IMR-90 (cell line): Measurements from ENCODE around the gene KRTDAP. TPM values are rescaled to one million over a fixed set of nuclear protein-coding genes. Genes with fewer than 3 reads are reported as not detected.

Source experiments
- ATAC-seq: fragments of 200-7000 bp; cut with Tn5 transposase; 2 replicates; pipeline ENCODE4 v1.9.1; 2020; ENCODE audit warnings: low read depth, mild to moderate bottlenecking, moderate library complexity
- BruUV-seq: library from RNA; stranded (reverse); fragments of 400-500 nt; replicated peaks from 2 replicates; lab custom pipeline; 2021; lab: Mats Ljungman, UMichigan
- CTCF ChIA-PET: fragments of 300-600 bp; formaldehyde crosslinking; extraction: SDS; loops from one replicate; lab custom pipeline; 2021; ENCODE audit warnings: antibody characterized with exemption; lab: Yijun Ruan, JAX
- POLR2A ChIA-PET: fragments of 300-600 bp; sonication (Branson Sonifier 250); formaldehyde crosslinking; loops from one replicate; lab custom pipeline; 2022; ENCODE audit warnings: antibody characterized with exemption; ENCODE audit not compliant: unreplicated experiment; lab: Charles Lee
- DNase-seq: peaks from one replicate; pipeline ENCODE4 v3.0.0; 2013
- H2AFZ ChIP-seq: replicated peaks from 2 replicates; pipeline ENCODE3; 2013; ENCODE audit warnings: low read length, mild to moderate bottlenecking; ENCODE audit not compliant: poor library complexity
- H2AK5ac ChIP-seq: 2 replicates; pipeline ENCODE4 v1.6.1; 2013; ENCODE audit warnings: low read depth, low read length, inconsistent platforms
- H2AK9ac ChIP-seq: replicated peaks from 2 replicates; pipeline ENCODE3; 2013; ENCODE audit warnings: mild to moderate bottlenecking, low read depth, low read length, moderate library complexity; ENCODE audit not compliant: poor library complexity
- H2BK120ac ChIP-seq: 2 replicates; pipeline ENCODE4 v1.6.1; 2013; ENCODE audit warnings: low read depth, low read length, inconsistent platforms
- H2BK15ac ChIP-seq: 3 replicates; pipeline ENCODE4 v1.6.1; 2013; ENCODE audit warnings: low read depth, low read length, inconsistent platforms
- H2BK20ac ChIP-seq: 2 replicates; pipeline ENCODE4 v1.6.1; 2013; ENCODE audit warnings: low read depth, mild to moderate bottlenecking, inconsistent platforms, low read length, moderate library complexity
- H2BK5ac ChIP-seq: 2 replicates; pipeline ENCODE4 v1.6.1; 2013; ENCODE audit warnings: mild to moderate bottlenecking, low read depth, low read length, inconsistent platforms; ENCODE audit not compliant: poor library complexity, severe bottlenecking
- H3K14ac ChIP-seq: replicated peaks from 2 replicates; pipeline ENCODE4 v1.6.1; 2013; ENCODE audit warnings: low read depth, low read length, inconsistent platforms
- H3K18ac ChIP-seq: 2 replicates; pipeline ENCODE4 v1.6.1; 2013; ENCODE audit warnings: low read depth, low read length, control low read depth
- H3K23ac ChIP-seq: 2 replicates; pipeline ENCODE4 v1.6.1; 2013; ENCODE audit warnings: low read depth, low read length, inconsistent platforms
- H3K27ac ChIP-seq: 2 replicates; pipeline ENCODE4 v1.5.1; 2013; ENCODE audit warnings: mild to moderate bottlenecking, control low read depth, low read length; ENCODE audit not compliant: insufficient read depth
- H3K27me3 ChIP-seq: 2 replicates; pipeline ENCODE4 v1.6.1; 2013; ENCODE audit warnings: low read length; ENCODE audit not compliant: control insufficient read depth, insufficient read depth
- H3K36me3 ChIP-seq: 2 replicates; pipeline ENCODE4 v1.6.1; 2013; ENCODE audit warnings: low read length, mixed read lengths; ENCODE audit not compliant: control insufficient read depth, insufficient read depth
- H3K4ac ChIP-seq: 2 replicates; pipeline ENCODE4 v1.6.1; 2013; ENCODE audit warnings: low read depth, low read length, inconsistent platforms
- H3K4me1 ChIP-seq: 2 replicates; pipeline ENCODE4 v1.6.1; 2013; ENCODE audit warnings: low read length, mixed read lengths; ENCODE audit not compliant: control insufficient read depth, insufficient read depth
- H3K4me2 ChIP-seq: 2 replicates; pipeline ENCODE4 v1.6.1; 2013; ENCODE audit warnings: low read depth, mild to moderate bottlenecking, control low read depth, low read length, moderate library complexity
- H3K4me3 ChIP-seq: 2 replicates; pipeline ENCODE4 v1.5.1; 2013; ENCODE audit warnings: low read depth, mild to moderate bottlenecking, control low read depth, low read length, moderate library complexity; ENCODE audit not compliant: insufficient read depth
- H3K56ac ChIP-seq: 2 replicates; pipeline ENCODE4 v1.6.1; 2013; ENCODE audit warnings: low read length, inconsistent platforms; ENCODE audit not compliant: insufficient read depth; ENCODE audit errors: extremely low read depth
- H3K79me1 ChIP-seq, 2 experiments: 2 replicates each; pipeline ENCODE4 v1.6.1; 2013; ENCODE audit warnings: low read length in 2 of 2, inconsistent platforms in 1 of 2, low read depth in 1 of 2
- H3K9ac ChIP-seq: 2 replicates; pipeline ENCODE4 v1.6.1; 2013; ENCODE audit warnings: low read depth, low read length, control low read depth
- H3K9me1 ChIP-seq: 2 replicates; pipeline ENCODE4 v1.6.1; 2013; ENCODE audit warnings: low read length, inconsistent platforms; ENCODE audit not compliant: insufficient read depth
- H3K9me3 ChIP-seq: 2 replicates; pipeline ENCODE4 v1.6.1; 2013; ENCODE audit warnings: low read length; ENCODE audit not compliant: control insufficient read depth, insufficient read depth
- H4K20me1 ChIP-seq: 2 replicates; pipeline ENCODE4 v1.6.1; 2013; ENCODE audit warnings: low read length, inconsistent platforms; ENCODE audit not compliant: insufficient read depth
- H4K5ac ChIP-seq: 2 replicates; pipeline ENCODE4 v1.6.1; 2013; ENCODE audit warnings: mild to moderate bottlenecking, low read depth, low read length, control low read depth
- H4K8ac ChIP-seq, 2 experiments: 2 replicates each; pipeline ENCODE4 v1.6.1; 2013; ENCODE audit warnings: low read depth in 2 of 2, low read length in 2 of 2, control low read depth in 1 of 2, inconsistent platforms in 1 of 2
- H4K91ac ChIP-seq: 2 replicates; pipeline ENCODE4 v1.6.1; 2013; ENCODE audit warnings: low read depth, low read length, inconsistent platforms; ENCODE audit not compliant: insufficient read depth
- BHLHE40 ChIP-seq: fragments of 150-350 bp; IDR thresholded peaks from 2 replicates; pipeline ENCODE4 v1.6.1; 2016; ENCODE audit warnings: mild to moderate bottlenecking, low read depth, low read length
- CEBPB ChIP-seq: IDR thresholded peaks from 2 replicates; pipeline ENCODE4 v1.6.1; 2012; ENCODE audit warnings: low read depth, low read length, improper control_type of control experiment
- CHD1 ChIP-seq: IDR thresholded peaks from 2 replicates; pipeline ENCODE4 v1.6.1; 2012; ENCODE audit warnings: low read depth, low read length, improper control_type of control experiment
- ELK1 ChIP-seq: fragments of 150-350 bp; IDR thresholded peaks from 2 replicates; pipeline ENCODE4 v1.6.1; 2016; ENCODE audit warnings: low read depth, mild to moderate bottlenecking, low read length, moderate library complexity, borderline replicate concordance
- FOS ChIP-seq: fragments of 150-350 bp; IDR thresholded peaks from 2 replicates; pipeline ENCODE4 v1.6.1; 2016; ENCODE audit warnings: low read depth, low read length
- MAZ ChIP-seq: IDR thresholded peaks from 2 replicates; pipeline ENCODE4 v1.6.1; 2012; ENCODE audit warnings: low read depth, mild to moderate bottlenecking, low read length, improper control_type of control experiment, moderate library complexity, borderline replicate concordance
- MXI1 ChIP-seq: IDR thresholded peaks from 2 replicates; pipeline ENCODE4 v1.6.1; 2012; ENCODE audit warnings: low read depth, mild to moderate bottlenecking, low read length, moderate library complexity, borderline replicate concordance
- NFE2L2 ChIP-seq: fragments of 150-350 bp; IDR thresholded peaks from 2 replicates; pipeline ENCODE4 v1.6.1; 2016; ENCODE audit warnings: low read depth, mild to moderate bottlenecking, low read length
- POLR2A ChIP-seq: IDR thresholded peaks from 2 replicates; pipeline ENCODE4 v1.6.1; 2012; ENCODE audit warnings: mild to moderate bottlenecking, low read depth, low read length
- RAD21 ChIP-seq: IDR thresholded peaks from 2 replicates; pipeline ENCODE4 v1.6.1; 2012; ENCODE audit warnings: low read length, improper control_type of control experiment
- RCOR1 ChIP-seq: IDR thresholded peaks from 2 replicates; pipeline ENCODE4 v1.6.1; 2012; ENCODE audit warnings: mild to moderate bottlenecking, low read length, improper control_type of control experiment; ENCODE audit not compliant: insufficient replicate concordance
- SMC3 ChIP-seq: fragments of 150-350 bp; IDR thresholded peaks from 2 replicates; pipeline ENCODE4 v1.6.1; 2016; ENCODE audit warnings: low read depth, mild to moderate bottlenecking, antibody characterized with exemption, low read length, moderate library complexity
- WGBS, 2 experiments: methylation state at CpG; one replicate each; pipeline versions ENCODE4 v1.1.5 to v1.1.7; 2013; ENCODE audit warnings: missing lambda C conversion rate in 2 of 2; ENCODE audit not compliant: insufficient read length in 1 of 2; ENCODE audit errors: extremely low coverage in 2 of 2; 5-methylcytosine and 5-hydroxymethylcytosine counted together
- dilution Hi-C: fragments of 300-500 bp; cut with HindIII; formaldehyde crosslinking; loops from one replicate; pipeline ENCODE4 v1.14.3; 2018; ENCODE audit warnings: low sequenced_read_pairs; ENCODE audit not compliant: unreplicated experiment
- in situ Hi-C: fragments of 300-500 bp; cut with MboI; formaldehyde crosslinking; loops from 3 replicates; pipeline ENCODE4 v1.14.3; 2019; ENCODE audit warnings: low sequenced_read_pairs, inconsistent platforms, mixed read lengths
- intact Hi-C: fragments of 100-400 bp; cut with micrococcal nuclease; formaldehyde crosslinking; loops from 2 replicates; pipeline ENCODE4 v1.10.0; 2022
- polyA plus RNA-seq, 3 experiments: library from polyadenylated mRNA; depleted of rRNA; stranded (reverse); fragments of >200 nt; gene quantifications; 2 replicates each; pipeline ENCODE4 v1.2.3, GENCODE V29; 2012; ENCODE audit warnings: low replicate concordance in 1 of 3
- total RNA-seq: library from RNA; depleted of rRNA; stranded (reverse); fragments of >200 nt; gene quantifications from 2 replicates; pipeline ENCODE4 v1.2.3, GENCODE V29; 2012
- TF ChIP-seq, protein P1 (sequence below): fragments of 150-350 bp; IDR thresholded peaks from 2 replicates; pipeline ENCODE4 v1.6.1; 2017; ENCODE audit warnings: mild to moderate bottlenecking, antibody characterized with exemption, low read length, low read depth

The KRTDAP gene
- total and polyA plus RNA-seq, 2 of the 4 experiments (the other 2 are of a cell fraction): not detected

GRCh38 chr19:35470128-35470527 lies 20.1 kb downstream of the KRTDAP start:
- no peaks in the 10 kb centered on the region for H3K9me3 ChIP-seq
- no peak overlapping the region for H2AK5ac ChIP-seq
- no TSS peak for BruUV-seq
- no peak overlapping the region for H4K5ac ChIP-seq
- H2BK120ac ChIP-seq: no peak overlapping the region
- DNase-seq (no peak), ATAC-seq (no peak)
- dilution Hi-C loops (no loop called here), intact Hi-C loops (no loop called here), in situ Hi-C loops (no loop called here)
- H3K18ac ChIP-seq: no peak overlapping the region
- WGBS, 2 experiments: no CpG with 5 or more reads among the region's 7 CpGs
- no peak overlapping the region for H3K23ac ChIP-seq
- no peak overlapping the region for H3K14ac ChIP-seq
- no peak overlapping the region for H3K4ac ChIP-seq
- no peak overlapping the region for H3K4me3 ChIP-seq
- H2AK9ac ChIP-seq: no peak overlapping the region
- H4K8ac ChIP-seq: no peak overlapping the region
- no peak overlapping the region for H2BK5ac ChIP-seq
- H2BK20ac ChIP-seq: no peak overlapping the region
- H3K56ac ChIP-seq: no peak overlapping the region
- no peak overlapping the region for H3K4me2 ChIP-seq
- no peak overlapping the region for H4K91ac ChIP-seq
- H4K20me1 ChIP-seq: no peaks in the 10 kb centered on the region
- ChIA-PET CTCF (no interaction called here), POLR2A (interaction anchor here (0.7 kb wide), 1 partner anchor 22 kb away, joined by 3 read pairs; no protein-coding TSS in a partner anchor)
- no peaks in the 10 kb centered on the region for H3K79me1 ChIP-seq
- no peak overlapping the region for H3K27ac ChIP-seq
- peaks cover 3% of the 10 kb centered on the region for H3K27me3 ChIP-seq
- H2AFZ ChIP-seq: no peak overlapping the region
- no peak for TF ChIP-seq POLR2A
- no peak for TF ChIP-seq MAZ
- no peak for TF ChIP-seq MXI1
- TF ChIP-seq, protein P1, sequence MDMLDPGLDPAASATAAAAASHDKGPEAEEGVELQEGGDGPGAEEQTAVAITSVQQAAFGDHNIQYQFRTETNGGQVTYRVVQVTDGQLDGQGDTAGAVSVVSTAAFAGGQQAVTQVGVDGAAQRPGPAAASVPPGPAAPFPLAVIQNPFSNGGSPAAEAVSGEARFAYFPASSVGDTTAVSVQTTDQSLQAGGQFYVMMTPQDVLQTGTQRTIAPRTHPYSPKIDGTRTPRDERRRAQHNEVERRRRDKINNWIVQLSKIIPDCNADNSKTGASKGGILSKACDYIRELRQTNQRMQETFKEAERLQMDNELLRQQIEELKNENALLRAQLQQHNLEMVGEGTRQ: no peak
- no peak for TF ChIP-seq CHD1
- no peak for TF ChIP-seq RAD21
- no peak for TF ChIP-seq ELK1
- no peak for TF ChIP-seq FOS
- no peak for TF ChIP-seq NFE2L2
- no peak for TF ChIP-seq RCOR1
- no peak for TF ChIP-seq BHLHE40
- no peak for TF ChIP-seq CEBPB
- TF ChIP-seq SMC3: no peak
- H3K36me3 ChIP-seq: no peaks in the 10 kb centered on the region
- H3K4me1 ChIP-seq: no peaks in the 10 kb centered on the region
- no peaks in the 10 kb centered on the region for H3K9me1 ChIP-seq
- no peak overlapping the region for H3K9ac ChIP-seq
- H2BK15ac ChIP-seq: no peak overlapping the region
